SK-N-SH treated with all-trans-retinoic acid at 6 μM for 48 hours (cell line): ENCODE data around the gene GNG8.

Source experiments
- BACH2 ChIP-seq: fragments of 250-450 bp; sonication (Bioruptor Pico); IDR thresholded peaks from 2 replicates; pipeline ENCODE4 v1.9.0; 2021; ENCODE audit warnings: mild to moderate bottlenecking, borderline replicate concordance
- CSDC2 ChIP-seq: fragments of 250-450 bp; sonication (Bioruptor Pico); IDR thresholded peaks from 2 replicates; pipeline ENCODE4 v1.5.0; 2020; ENCODE audit warnings: mild to moderate bottlenecking, moderate library complexity
- OSR1 ChIP-seq: fragments of 250-450 bp; sonication (Bioruptor Pico); IDR thresholded peaks from 2 replicates; pipeline ENCODE4 v1.8.0; 2022; ENCODE audit warnings: moderate library complexity, mild to moderate bottlenecking, inconsistent platforms
- PATZ1 ChIP-seq: fragments of 250-450 bp; sonication (Bioruptor Pico); IDR thresholded peaks from 2 replicates; pipeline ENCODE4 v1.8.0; 2020; ENCODE audit warnings: mild to moderate bottlenecking, moderate library complexity, borderline replicate concordance
- TCF4 ChIP-seq: fragments of 250-450 bp; sonication (Bioruptor Pico); IDR thresholded peaks from 2 replicates; pipeline ENCODE4 v1.8.0; 2021; ENCODE audit warnings: mild to moderate bottlenecking, moderate library complexity, borderline replicate concordance
- ZFP3 ChIP-seq: fragments of 250-450 bp; sonication (Bioruptor Pico); IDR thresholded peaks from 2 replicates; pipeline ENCODE4 v1.5.0; 2020; ENCODE audit warnings: mild to moderate bottlenecking, moderate library complexity
- ZNF8 ChIP-seq: fragments of 450-650 bp; formaldehyde crosslinking; IDR thresholded peaks from 2 replicates; pipeline ENCODE4 v1.5.0; 2020; ENCODE audit warnings: mild to moderate bottlenecking, moderate library complexity

GRCh38 chr19:46650445-46650844 is 14.4 kb upstream of the GNG8 start:
- no peak for TF ChIP-seq PATZ1 (CRISPR knock-in tag)
- TF ChIP-seq ZFP3 (CRISPR knock-in tag): no peak
- no peak for TF ChIP-seq CSDC2 (CRISPR knock-in tag)
- TF ChIP-seq OSR1 (CRISPR knock-in tag): no peak
- no peak for TF ChIP-seq TCF4 (CRISPR knock-in tag)
- no peak for TF ChIP-seq ZNF8 (CRISPR knock-in tag)
- TF ChIP-seq BACH2 (CRISPR knock-in tag): no peak
